ENCODE data around the gene TOM1L2. TPM values are rescaled to one million over a fixed set of nuclear protein-coding genes. Genes with fewer than 3 reads are reported as not detected.
A peak's percentile ranks its signal among the peaks of the same experiment; 100 is the strongest.

The TOM1L2 gene
- total and polyA plus RNA-seq, 5 donors: 176 to 248 (median 213) TPM

DNA sequence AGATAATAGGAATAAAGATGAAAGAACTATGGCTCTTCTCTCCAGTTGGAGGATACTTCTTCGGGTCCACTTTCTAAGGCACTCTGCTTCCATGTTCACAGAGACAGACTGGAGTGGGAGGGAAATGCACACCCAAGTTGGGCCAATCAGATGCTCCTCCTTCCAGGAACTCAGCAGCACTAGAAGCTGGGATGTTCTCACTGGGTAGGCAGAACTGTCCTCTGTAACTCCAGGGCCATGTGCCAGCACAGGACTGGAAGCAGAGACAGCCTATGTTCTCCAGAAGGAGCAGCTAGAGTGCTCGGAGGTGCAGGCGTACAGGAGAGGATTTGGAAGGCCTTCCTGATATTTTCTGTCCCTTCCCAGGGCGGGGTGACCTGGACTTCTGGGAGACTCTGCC, 85.5 kb downstream of the TOM1L2 start:
- H3K4me3 ChIP-seq (ENCODE audit: low read length): no peak overlapping the region
- H3K27me3 ChIP-seq (ENCODE audit: control insufficient read depth, insufficient read depth): no peaks in the 10 kb centered on the region
- intact Hi-C loops (cut with DNase I): no loop called here
- ATAC-seq: peak; percentile 28 to 54
- 77% methylated on average over 4 of the region's 4 CpGs for WGBS
- H3K27ac ChIP-seq (ENCODE audit: low read length): no peak overlapping the region
- peaks cover 6% of the 10 kb centered on the region for H3K4me1 ChIP-seq (ENCODE audit: control insufficient read depth, insufficient read depth, low read length)
- no peaks in the 10 kb centered on the region for H3K9me3 ChIP-seq (ENCODE audit: control insufficient read depth, low read length)
- peak in 2 of 3 donors; percentile 53 to 70 for DNase-seq

- H3K4me3 ChIP-seq (ENCODE audit: low read length): no peak overlapping the region
- ATAC-seq: peak; percentile 42 to 56
- H3K4me1 ChIP-seq (ENCODE audit: control insufficient read depth, insufficient read depth, low read length): peaks cover 4% of the 10 kb centered on the region
- no peaks in the 10 kb centered on the region for H3K27me3 ChIP-seq (ENCODE audit: control insufficient read depth, insufficient read depth)
- H3K9me3 ChIP-seq (ENCODE audit: control insufficient read depth, low read length): no peaks in the 10 kb centered on the region
- H3K27ac ChIP-seq (ENCODE audit: low read length): no peak overlapping the region
- 69% methylated on average over 6 of the region's 6 CpGs for WGBS
- DNase-seq: peak; percentile 59 to 81 (median 79)
- intact Hi-C loops (cut with DNase I): no loop called here
These were observed 86.0 kb downstream of the TOM1L2 start for GRCh38 chr17:17886226-17886625.

GRCh38 chr17:17884391-17885357, 87.5 kb downstream of the TOM1L2 start:
- no peak overlapping the region for H3K27ac ChIP-seq (ENCODE audit: low read length)
- ATAC-seq (no peak), DNase-seq (peak in 1 of 3 donors; percentile 15)

GRCh38 chr17:17883801-17884200, 88.4 kb downstream of the TOM1L2 start:
- Histone ChIP-seq H3K4me3 (ENCODE audit: low read length) (no peak overlapping the region), H3K27ac (ENCODE audit: low read length) (no peak overlapping the region), H3K4me1 (ENCODE audit: control insufficient read depth, insufficient read depth, low read length) (peaks cover 4% of the 10 kb centered on the region), H3K9me3 (ENCODE audit: control insufficient read depth, low read length) (no peaks in the 10 kb centered on the region), H3K27me3 (ENCODE audit: control insufficient read depth, insufficient read depth) (no peaks in the 10 kb centered on the region)
- intact Hi-C loops (cut with DNase I): no loop called here
- no peak for ATAC-seq
- DNase-seq: peak in 2 of 3 donors; percentile 8 to 15
- WGBS: 93% methylated on average over 3 of the region's 3 CpGs

More at GRCh38 chr17:17884391-17885357, 87.5 kb downstream of the TOM1L2 start:
- Histone ChIP-seq H3K9me3 (ENCODE audit: control insufficient read depth, low read length) (no peaks in the 10 kb centered on the region), H3K4me1 (ENCODE audit: control insufficient read depth, insufficient read depth, low read length) (peaks cover 3% of the 10 kb centered on the region), H3K27me3 (ENCODE audit: control insufficient read depth, insufficient read depth) (no peaks in the 10 kb centered on the region), H3K4me3 (ENCODE audit: low read length) (no peak overlapping the region)
- intact Hi-C loops (cut with DNase I): no loop called here
- WGBS: 91% methylated on average over 16 of the region's 16 CpGs

GRCh38 chr17:17882082-17882581, 90.1 kb downstream of the TOM1L2 start:
- Histone ChIP-seq H3K9me3 (ENCODE audit: control insufficient read depth, low read length) (no peaks in the 10 kb centered on the region), H3K4me3 (ENCODE audit: low read length) (no peak overlapping the region), H3K27me3 (ENCODE audit: control insufficient read depth, insufficient read depth) (no peaks in the 10 kb centered on the region), H3K4me1 (ENCODE audit: control insufficient read depth, insufficient read depth, low read length) (peaks cover 18% of the 10 kb centered on the region), H3K27ac (ENCODE audit: low read length) (no peak overlapping the region)
- WGBS: 86% methylated on average over 8 of the region's 8 CpGs
- DNase-seq: peak in 1 of 3 donors; percentile 6
- intact Hi-C loops (cut with DNase I): no loop called here
- ATAC-seq: no peak

DNA sequence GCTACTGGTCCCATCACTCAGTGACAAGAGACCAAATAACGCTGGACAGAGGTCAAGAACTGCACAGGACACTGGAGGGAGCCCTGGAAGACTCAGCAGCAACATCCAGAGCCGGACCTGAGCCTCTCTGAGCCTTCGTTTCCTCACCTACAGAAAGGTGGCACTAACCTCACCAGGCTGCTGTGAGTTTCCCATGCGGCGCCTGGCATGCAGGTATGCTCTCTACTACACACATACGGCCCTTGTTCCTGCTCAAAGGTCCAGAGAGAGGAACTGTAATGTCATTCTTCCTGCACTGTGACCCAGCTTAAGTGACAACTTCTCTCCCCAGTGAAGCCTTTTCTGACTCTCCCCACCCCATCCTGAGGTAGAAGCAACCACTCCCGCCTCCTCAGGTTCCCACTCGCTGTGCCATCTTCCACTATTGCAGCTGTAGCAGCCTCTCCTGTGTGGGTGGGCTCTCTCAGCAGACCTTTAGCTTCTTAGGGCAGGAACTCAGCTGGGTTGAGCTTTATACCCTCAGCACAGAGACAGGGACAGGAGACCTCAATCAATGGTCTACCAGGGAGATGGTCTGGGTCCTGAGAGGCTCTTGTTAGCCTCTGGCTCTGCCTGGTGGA, 91.5 kb downstream of the TOM1L2 start:
- Histone ChIP-seq H3K27me3 (ENCODE audit: control insufficient read depth, insufficient read depth) (no peaks in the 10 kb centered on the region), H3K27ac (ENCODE audit: low read length) (no peak overlapping the region), H3K9me3 (ENCODE audit: control insufficient read depth, low read length) (no peaks in the 10 kb centered on the region), H3K4me3 (ENCODE audit: low read length) (no peak overlapping the region), H3K4me1 (ENCODE audit: control insufficient read depth, insufficient read depth, low read length) (peaks cover 25% of the 10 kb centered on the region)
- WGBS: 96% methylated on average over 8 of the region's 8 CpGs
- ATAC-seq (no peak), DNase-seq (peak in 2 of 3 donors; percentile 9 to 11)
- intact Hi-C loops (cut with DNase I): no loop called here

GRCh38 chr17:17877529-17878358, 94.5 kb downstream of the TOM1L2 start:
- peak; percentile 88 to 95 (median 94) for DNase-seq

GRCh38 chr17:17876959-17877528, 95.2 kb downstream of the TOM1L2 start:
- H3K27me3 ChIP-seq (ENCODE audit: control insufficient read depth, insufficient read depth): no peaks in the 10 kb centered on the region
- H3K4me1 ChIP-seq (ENCODE audit: control insufficient read depth, insufficient read depth, low read length): peaks cover 27% of the 10 kb centered on the region
- H3K4me3 ChIP-seq (ENCODE audit: low read length): no peak overlapping the region
- ATAC-seq (peak; percentile 76 to 83), DNase-seq (peak; percentile 73 to 88 (median 86))
- H3K9me3 ChIP-seq (ENCODE audit: control insufficient read depth, low read length): no peaks in the 10 kb centered on the region
- intact Hi-C loops (cut with DNase I): loop anchor here in 1 of 4 donors (10.0 kb wide), 1 partner anchor 192 kb away; the partner anchor contains the start of gene RAI1
- peak overlapping the region; percentile 90 for H3K27ac ChIP-seq (ENCODE audit: low read length)
- 23% methylated on average over 6 of the region's 6 CpGs for WGBS

More at GRCh38 chr17:17877529-17878358, 94.5 kb downstream of the TOM1L2 start:
- Histone ChIP-seq H3K27me3 (ENCODE audit: control insufficient read depth, insufficient read depth) (no peaks in the 10 kb centered on the region), H3K27ac (ENCODE audit: low read length) (peak overlapping the region; percentile 90), H3K4me1 (ENCODE audit: control insufficient read depth, insufficient read depth, low read length) (peaks cover 27% of the 10 kb centered on the region), H3K9me3 (ENCODE audit: control insufficient read depth, low read length) (no peaks in the 10 kb centered on the region), H3K4me3 (ENCODE audit: low read length) (no peak overlapping the region)
- ATAC-seq: peak; percentile 91 to 95
- intact Hi-C loops (cut with DNase I): loop anchor here in 1 of 4 donors (10.0 kb wide), 1 partner anchor 193 kb away; the partner anchor contains the start of gene RAI1
- WGBS: 10% methylated on average over 14 of the region's 14 CpGs

DNA sequence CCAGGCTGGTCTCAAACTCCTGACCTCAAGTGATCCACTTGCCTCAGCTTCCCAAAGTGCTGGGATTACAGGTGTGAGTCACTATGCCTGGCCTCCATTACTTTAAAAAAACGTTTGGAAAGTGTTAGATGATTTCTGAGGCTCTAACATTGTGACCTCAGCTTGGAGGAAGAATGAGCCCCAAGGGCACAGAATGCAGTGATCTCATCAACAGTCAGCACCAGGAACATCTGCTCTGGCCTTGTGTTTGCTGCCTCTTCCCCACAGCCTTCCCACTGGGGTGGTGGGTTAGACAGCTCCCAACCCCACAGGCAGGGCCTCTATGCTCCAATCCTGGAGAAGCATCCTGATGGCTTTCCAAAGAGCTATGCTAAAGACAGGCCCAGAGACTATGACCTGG, 97.7 kb downstream of the TOM1L2 start:
- Histone ChIP-seq H3K4me1 (ENCODE audit: control insufficient read depth, insufficient read depth, low read length) (peaks cover 30% of the 10 kb centered on the region), H3K9me3 (ENCODE audit: control insufficient read depth, low read length) (no peaks in the 10 kb centered on the region), H3K27me3 (ENCODE audit: control insufficient read depth, insufficient read depth) (no peaks in the 10 kb centered on the region), H3K27ac (ENCODE audit: low read length) (no peak overlapping the region), H3K4me3 (ENCODE audit: low read length) (no peak overlapping the region)
- ATAC-seq: no peak
- intact Hi-C loops (cut with DNase I): loop anchor here in 1 of 4 donors (10.0 kb wide), 1 partner anchor 190 kb away; the partner anchor contains the start of gene RAI1
- 20% methylated on average over 1 of the region's 1 CpG for WGBS
- peak in 1 of 3 donors; percentile 14 for DNase-seq
